GM23338 (cell line): Measurements from ENCODE around the gene SERPINA5.

ENCODE experiments used
- EZH2 ChIP-seq: fragments of 200-600 bp; sonication (generic); IDR thresholded peaks from one replicate; pipeline ENCODE4 v1.8.0; 2017; ENCODE audit warnings: antibody characterized with exemption, mild to moderate bottlenecking, low read depth; ENCODE audit not compliant: unreplicated experiment
- EZH2phosphoT487 ChIP-seq: fragments of 200-600 bp; sonication (generic); IDR thresholded peaks from one replicate; pipeline ENCODE4 v1.8.1; 2018; ENCODE audit warnings: antibody characterized with exemption; ENCODE audit not compliant: unreplicated experiment
- POLR2AphosphoS5 ChIP-seq: IDR thresholded peaks from 2 replicates; pipeline ENCODE4 v1.6.1; 2016; ENCODE audit warnings: antibody characterized with exemption, low read depth
- TF ChIP-seq, protein P1 (sequence below), 2 experiments: fragments of 200-600 bp in 1 of 2; sonication (generic) in 1 of 2; conservative IDR thresholded peaks; 2 replicates each; pipeline versions ENCODE4 v1.5.1 to v1.6.1; 2016 to 2017; ENCODE audit warnings: antibody characterized with exemption in 2 of 2, low read depth in 2 of 2, mild to moderate bottlenecking in 2 of 2, moderate library complexity in 1 of 2

GRCh38 chr14:94532447-94532846 is 48.8 kb upstream of the SERPINA5 start:
- TF ChIP-seq, protein P1, sequence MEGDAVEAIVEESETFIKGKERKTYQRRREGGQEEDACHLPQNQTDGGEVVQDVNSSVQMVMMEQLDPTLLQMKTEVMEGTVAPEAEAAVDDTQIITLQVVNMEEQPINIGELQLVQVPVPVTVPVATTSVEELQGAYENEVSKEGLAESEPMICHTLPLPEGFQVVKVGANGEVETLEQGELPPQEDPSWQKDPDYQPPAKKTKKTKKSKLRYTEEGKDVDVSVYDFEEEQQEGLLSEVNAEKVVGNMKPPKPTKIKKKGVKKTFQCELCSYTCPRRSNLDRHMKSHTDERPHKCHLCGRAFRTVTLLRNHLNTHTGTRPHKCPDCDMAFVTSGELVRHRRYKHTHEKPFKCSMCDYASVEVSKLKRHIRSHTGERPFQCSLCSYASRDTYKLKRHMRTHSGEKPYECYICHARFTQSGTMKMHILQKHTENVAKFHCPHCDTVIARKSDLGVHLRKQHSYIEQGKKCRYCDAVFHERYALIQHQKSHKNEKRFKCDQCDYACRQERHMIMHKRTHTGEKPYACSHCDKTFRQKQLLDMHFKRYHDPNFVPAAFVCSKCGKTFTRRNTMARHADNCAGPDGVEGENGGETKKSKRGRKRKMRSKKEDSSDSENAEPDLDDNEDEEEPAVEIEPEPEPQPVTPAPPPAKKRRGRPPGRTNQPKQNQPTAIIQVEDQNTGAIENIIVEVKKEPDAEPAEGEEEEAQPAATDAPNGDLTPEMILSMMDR (conservative IDR thresholded peaks at IDR 0.05; ENCODE audit: low read depth in 2 of 2) = no peak
- no peak for TF ChIP-seq EZH2phosphoT487
- TF ChIP-seq EZH2 = no peak
- TF ChIP-seq POLR2AphosphoS5 = no peak
